Measurements from ENCODE around the gene SUPT5H.

The SUPT5H gene

GRCh38 chr19:39432677-39433025 lies 12.7 kb upstream of the SUPT5H start:
- TF ChIP-seq CTCF (IDR thresholded peaks at IDR 0.05) = no peak

GRCh38 chr19:39433480-39434079 lies 11.8 kb upstream of the SUPT5H start:
- TF ChIP-seq CTCF (IDR thresholded peaks at IDR 0.05) = no peak

GRCh38 chr19:39434123-39435076 lies 11.0 kb upstream of the SUPT5H start:
- TF ChIP-seq CTCF (IDR thresholded peaks at IDR 0.05) = no peak

- TF ChIP-seq CTCF (IDR thresholded peaks at IDR 0.05) = no peak
These were observed 9.7 kb upstream of the SUPT5H start, which contains the start of gene RPS16 for GRCh38 chr19:39435499-39436349. RPS16 (minus strand) TSS chr19:39435949; CDS start chr19:39435895, 54 bp downstream.

DNA sequence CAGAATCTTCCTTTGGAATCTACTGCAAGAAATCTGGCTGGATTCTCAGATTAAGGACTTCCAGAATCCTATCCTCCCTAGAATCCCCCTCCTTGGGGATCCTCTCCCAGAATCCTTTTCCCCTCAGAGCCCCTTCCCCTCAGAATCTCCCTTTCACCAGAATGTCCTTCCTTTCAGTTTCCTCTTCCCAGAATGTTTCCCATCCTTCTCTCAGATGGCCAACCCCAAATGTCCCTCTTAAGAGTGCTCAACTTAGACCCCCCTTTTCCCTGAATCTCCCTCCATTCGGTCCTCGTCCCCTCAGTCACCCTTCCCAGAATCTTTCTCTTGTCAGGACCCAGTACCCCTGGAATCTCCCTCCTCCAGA lies 9.0 kb upstream of the SUPT5H start:
- no peak for TF ChIP-seq CTCF (IDR thresholded peaks at IDR 0.05)

GRCh38 chr19:39438270-39438934 lies 7.0 kb upstream of the SUPT5H start:
- no peak for TF ChIP-seq CTCF (IDR thresholded peaks at IDR 0.05)

Measured in LNCAP (cell line).